22Rv1 (cell line): ENCODE measurements around the gene ANKRD2.

Source experiments
- ZFX ChIP-seq: fragments of 450-650 bp; IDR thresholded peaks from 2 replicates; pipeline ENCODE4 v1.6.1; 2017; ENCODE audit warnings: antibody characterized with exemption, borderline replicate concordance
- TF ChIP-seq, protein P1 (sequence below): fragments of 450-650 bp; IDR thresholded peaks from 2 replicates; pipeline ENCODE4 v1.5.1; 2017; ENCODE audit warnings: mild to moderate bottlenecking

GRCh38 chr10:97598407-97599271 is 26.1 kb downstream of the ANKRD2 start:
- TF ChIP-seq, protein P1, sequence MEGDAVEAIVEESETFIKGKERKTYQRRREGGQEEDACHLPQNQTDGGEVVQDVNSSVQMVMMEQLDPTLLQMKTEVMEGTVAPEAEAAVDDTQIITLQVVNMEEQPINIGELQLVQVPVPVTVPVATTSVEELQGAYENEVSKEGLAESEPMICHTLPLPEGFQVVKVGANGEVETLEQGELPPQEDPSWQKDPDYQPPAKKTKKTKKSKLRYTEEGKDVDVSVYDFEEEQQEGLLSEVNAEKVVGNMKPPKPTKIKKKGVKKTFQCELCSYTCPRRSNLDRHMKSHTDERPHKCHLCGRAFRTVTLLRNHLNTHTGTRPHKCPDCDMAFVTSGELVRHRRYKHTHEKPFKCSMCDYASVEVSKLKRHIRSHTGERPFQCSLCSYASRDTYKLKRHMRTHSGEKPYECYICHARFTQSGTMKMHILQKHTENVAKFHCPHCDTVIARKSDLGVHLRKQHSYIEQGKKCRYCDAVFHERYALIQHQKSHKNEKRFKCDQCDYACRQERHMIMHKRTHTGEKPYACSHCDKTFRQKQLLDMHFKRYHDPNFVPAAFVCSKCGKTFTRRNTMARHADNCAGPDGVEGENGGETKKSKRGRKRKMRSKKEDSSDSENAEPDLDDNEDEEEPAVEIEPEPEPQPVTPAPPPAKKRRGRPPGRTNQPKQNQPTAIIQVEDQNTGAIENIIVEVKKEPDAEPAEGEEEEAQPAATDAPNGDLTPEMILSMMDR, result no peak
- TF ChIP-seq ZFX, result no peak
